B cell (primary cell): ENCODE data around the gene PTPRN2. TPM values are rescaled to one million over a fixed set of nuclear protein-coding genes. Genes with fewer than 3 reads are reported as not detected.

Experiments
- ATAC-seq: fragments of 200-7000 bp; cut with Tn5 transposase; one replicate; pipeline ENCODE4 v1.10.0; 2021; ENCODE audit warnings: low read depth, mild to moderate bottlenecking, moderate number of reproducible peaks, moderate library complexity
- CTCF ChIA-PET: fragments of 350-600 bp; sonication (Branson Sonifier 250); formaldehyde crosslinking; loops from one replicate; lab custom pipeline; 2021; ENCODE audit warnings: antibody characterized with exemption, inconsistent platforms; lab: Charles Lee
- POLR2A ChIA-PET: fragments of 350-600 bp; sonication (Branson Sonifier 250); formaldehyde crosslinking; loops from one replicate; lab custom pipeline; 2021; ENCODE audit warnings: antibody characterized with exemption; lab: Charles Lee
- DNase-seq: peaks from one replicate; pipeline ENCODE4 v3.0.0; 2013
- H2AFZ ChIP-seq: 2 replicates; pipeline ENCODE4 v1.6.1; 2012; ENCODE audit warnings: mild to moderate bottlenecking, low read depth, low read length; ENCODE audit not compliant: insufficient read depth, poor library complexity, severe bottlenecking
- H3K27ac ChIP-seq, 2 donors: 1 replicate in 1 of 2; 2 replicates in 1 of 2; pipeline ENCODE4 v1.5.1; 2012 to 2013; ENCODE audit warnings: low read length in 2 of 2, mild to moderate bottlenecking in 2 of 2, moderate library complexity in 1 of 2
- H3K27me3 ChIP-seq, 4 experiments: fragments of 200-600 bp in 1 of 4; sonication (generic) in 1 of 4; replicated peaks in 1 of 4; 1 replicate in 2 of 4; 2 replicates in 2 of 4; pipeline versions ENCODE4 v1.6.1 to v1.7.0; 2013 to 2016; ENCODE audit warnings: low read length in 3 of 4, mild to moderate bottlenecking in 2 of 4, mixed read lengths in 1 of 4, moderate library complexity in 1 of 4; ENCODE audit not compliant: insufficient read depth in 4 of 4, control insufficient read depth in 3 of 4; ENCODE audit errors: control extremely low read depth in 1 of 4
- H3K36me3 ChIP-seq, 2 experiments: replicated peaks in 1 of 2; 1 replicate in 1 of 2; 2 replicates in 1 of 2; pipeline versions ENCODE4 v1.6.1 to v1.7.1; 2013; ENCODE audit warnings: low read length in 1 of 2; ENCODE audit not compliant: insufficient read depth in 2 of 2, control insufficient read depth in 1 of 2; ENCODE audit errors: control extremely low read depth in 1 of 2, extremely low read depth in 1 of 2
- H3K4me1 ChIP-seq, 2 donors: fragments of 200-600 bp in 1 of 2; sonication (generic) in 1 of 2; 1 replicate in 1 of 2; 2 replicates in 1 of 2; pipeline versions ENCODE4 v1.5.1 to v1.6.1; 2013 to 2017; ENCODE audit warnings: low read length in 2 of 2; ENCODE audit not compliant: control insufficient read depth in 2 of 2, insufficient read depth in 2 of 2
- H3K4me2 ChIP-seq: replicated peaks from 2 replicates; pipeline ENCODE3; 2012; ENCODE audit warnings: mild to moderate bottlenecking, low read depth, low read length; ENCODE audit not compliant: poor library complexity, severe bottlenecking
- H3K4me3 ChIP-seq, 5 experiments: fragments of 200-600 bp in 1 of 5; sonication (generic) in 1 of 5; 1 replicate in 3 of 5; 2 replicates in 2 of 5; pipeline versions ENCODE4 v1.5.1 to v1.7.0; 2011 to 2016; ENCODE audit warnings: low read length in 4 of 5, mild to moderate bottlenecking in 4 of 5, low read depth in 2 of 5, control low read depth in 1 of 5, moderate library complexity in 1 of 5; ENCODE audit not compliant: insufficient read depth in 1 of 5; ENCODE audit errors: control extremely low read depth in 1 of 5, extremely low read depth in 1 of 5
- H3K79me2 ChIP-seq: fragments of 200-600 bp; sonication (generic); one replicate; pipeline ENCODE4 v1.6.0; 2016; ENCODE audit warnings: low read length; ENCODE audit not compliant: control insufficient read depth, insufficient read depth
- H3K9ac ChIP-seq: fragments of 200-600 bp; sonication (generic); 2 replicates; pipeline ENCODE4 v1.6.1; 2017; ENCODE audit warnings: mild to moderate bottlenecking, low read length, moderate library complexity
- H3K9me3 ChIP-seq, 3 donors: one replicate each; pipeline versions ENCODE4 v1.6.1 to v1.7.1; 2013; ENCODE audit warnings: low read length in 2 of 3; ENCODE audit not compliant: control insufficient read depth in 2 of 3, insufficient read depth in 1 of 3; ENCODE audit errors: control extremely low read depth in 1 of 3
- H4K20me1 ChIP-seq: 2 replicates; pipeline ENCODE4 v1.6.0; 2012; ENCODE audit warnings: mild to moderate bottlenecking, low read length; ENCODE audit not compliant: insufficient read depth, control insufficient read depth, poor library complexity, severe bottlenecking
- H3K27ac Mint-ChIP-seq: one replicate; pipeline ENCODE4 v1.8.0; 2021; ENCODE audit warnings: mixed read lengths
- H3K27me3 Mint-ChIP-seq: one replicate; pipeline ENCODE4 v1.8.0; 2021; ENCODE audit warnings: mixed read lengths
- H3K4me1 Mint-ChIP-seq: one replicate; pipeline ENCODE4 v1.8.0; 2021; ENCODE audit warnings: mixed read lengths
- H3K4me3 Mint-ChIP-seq: one replicate; pipeline ENCODE4 v1.8.0; 2021; ENCODE audit warnings: mixed read lengths
- H3K9me3 Mint-ChIP-seq: one replicate; pipeline ENCODE4 v1.8.0; 2022; ENCODE audit warnings: mixed read lengths; ENCODE audit not compliant: insufficient read depth
- CTCF ChIP-seq: fragments of 200-600 bp; IDR thresholded peaks from one replicate; pipeline ENCODE4 v1.8.0; 2022; ENCODE audit warnings: antibody characterized with exemption, mild to moderate bottlenecking
- EZH2 ChIP-seq: IDR thresholded peaks from 2 replicates; pipeline ENCODE4 v1.6.1; 2012; ENCODE audit warnings: borderline replicate concordance, low read depth, mild to moderate bottlenecking, moderate library complexity, low read length; ENCODE audit not compliant: insufficient read depth, poor library complexity, severe bottlenecking
- WGBS: methylation state at CpG from one replicate; pipeline ENCODE4 v1.1.5; 2013; ENCODE audit warnings: missing lambda C conversion rate; ENCODE audit not compliant: insufficient coverage; 5-methylcytosine and 5-hydroxymethylcytosine counted together
- intact Hi-C: fragments of 100-400 bp; cut with micrococcal nuclease; formaldehyde crosslinking; loops from one replicate; pipeline ENCODE4 v1.10.0; 2022
- polyA plus RNA-seq: library from polyadenylated mRNA; depleted of rRNA; stranded (reverse); fragments of >200 nt; gene quantifications from 2 replicates; pipeline ENCODE4 v1.2.3, GENCODE V29; 2012
- total RNA-seq, 2 donors: library from RNA; stranded (reverse); fragments of 120-200 nt in 1 of 2; gene quantifications; 1 replicate in 1 of 2; 2 replicates in 1 of 2; pipeline versions ENCODE4 v1.2.3 to v1.2.4, GENCODE V29; 2013 to 2022

PTPRN2 gene
- total and polyA plus RNA-seq, 2 donors (not counting 1 experiment from before 2014, with no cell fraction given): 2.0 to 5.0 TPM

- no peaks in the 10 kb centered on the region for H3K4me1 Mint-ChIP-seq
- H3K27ac Mint-ChIP-seq: no peak overlapping the region
- TF ChIP-seq CTCF (no peak), EZH2 (no peak)
- no peaks in the 10 kb centered on the region for H3K79me2 ChIP-seq
- H3K9ac ChIP-seq: no peak overlapping the region
- H3K4me3 Mint-ChIP-seq: no peak overlapping the region
- peaks cover 0 to 8% (median 0%) of the 10 kb centered on the region in 3 donors for H3K9me3 ChIP-seq
- H3K27ac ChIP-seq: no peak overlapping the region
- DNase-seq: no peak
- H3K4me2 ChIP-seq: no peak overlapping the region
- ATAC-seq: no peak
- peaks cover 0 to 8% of the 10 kb centered on the region in 2 donors for H3K4me1 ChIP-seq
- H3K27me3 ChIP-seq: no peaks in the 10 kb centered on the region
- no peaks in the 10 kb centered on the region for H4K20me1 ChIP-seq
- WGBS: 87% methylated on average over 12 of the region's 12 CpGs
- H3K4me3 ChIP-seq: no peak overlapping the region
- no peaks in the 10 kb centered on the region for H3K36me3 ChIP-seq
- peaks cover 7% of the 10 kb centered on the region for H3K27me3 Mint-ChIP-seq
- ChIA-PET POLR2A (no interaction called here), CTCF (no interaction called here)
- intact Hi-C loops: no loop called here
- peaks cover 3% of the 10 kb centered on the region for H3K9me3 Mint-ChIP-seq
- no peak overlapping the region for H2AFZ ChIP-seq
These were observed 156.3 kb downstream of the PTPRN2 start for GRCh38 chr7:158431055-158431940.
